Measurements from ENCODE around the gene RALGDS.
"Not testable (repeated sequence)": the region's sequence is repeated elsewhere in the genome, so short reads cannot be mapped to it uniquely, and the experiment has no call there.

Gene RALGDS

DNA sequence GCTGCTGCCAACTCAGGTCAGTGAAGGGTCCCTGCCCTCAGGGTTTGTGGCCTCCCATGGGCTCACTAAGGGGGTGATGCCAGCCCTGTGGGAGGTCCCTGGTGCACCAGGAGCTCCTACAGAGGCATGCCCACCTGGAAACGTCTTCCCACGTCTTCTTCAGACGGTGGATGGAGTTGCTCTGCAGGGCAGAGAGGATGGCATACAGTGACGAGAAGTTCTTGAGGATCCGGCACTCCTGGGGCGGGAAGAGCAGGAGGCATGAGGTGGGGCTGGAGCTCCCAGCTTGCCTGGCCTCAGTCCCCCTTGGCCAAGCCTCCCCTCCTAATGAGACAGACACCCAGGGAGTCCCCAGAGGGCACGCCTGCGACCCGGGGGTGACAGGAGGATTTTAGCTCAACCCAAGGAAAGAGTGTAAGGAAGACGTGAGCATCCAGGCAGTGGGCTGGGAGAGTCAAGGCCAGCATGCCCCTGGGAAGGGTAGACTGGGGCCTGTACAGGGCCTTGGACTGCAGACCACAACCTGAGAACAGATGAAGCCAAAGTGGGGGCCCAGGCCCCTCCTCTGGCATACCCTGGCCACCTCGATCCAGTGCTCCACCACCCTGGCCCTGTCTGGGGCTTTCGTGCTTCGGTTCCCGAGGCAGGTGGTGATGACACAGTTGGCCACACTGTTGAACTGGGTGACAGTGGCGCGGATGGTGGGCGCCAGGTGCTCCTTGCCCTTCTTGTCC, 14.4 kb downstream of the RALGDS start:
- no peak for DNase-seq (ENCODE audit: low read depth)

DNA sequence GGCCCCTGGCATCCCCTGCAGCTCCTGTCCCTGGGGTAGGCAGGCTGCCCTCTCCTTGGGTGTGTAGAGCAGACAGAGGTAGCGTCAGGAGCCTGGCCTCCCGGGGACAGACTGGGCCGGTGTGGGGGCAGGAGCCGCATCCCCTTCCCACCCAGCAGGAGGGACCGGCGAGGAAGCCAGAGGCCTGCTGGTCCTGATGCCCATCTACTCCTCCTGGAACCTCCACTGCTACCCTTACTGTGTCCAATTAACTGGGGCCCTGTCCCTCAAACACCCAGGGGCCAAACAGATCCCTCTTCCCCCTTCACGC, 15.6 kb downstream of the RALGDS start:
- no peak for DNase-seq (ENCODE audit: low read depth)

DNA sequence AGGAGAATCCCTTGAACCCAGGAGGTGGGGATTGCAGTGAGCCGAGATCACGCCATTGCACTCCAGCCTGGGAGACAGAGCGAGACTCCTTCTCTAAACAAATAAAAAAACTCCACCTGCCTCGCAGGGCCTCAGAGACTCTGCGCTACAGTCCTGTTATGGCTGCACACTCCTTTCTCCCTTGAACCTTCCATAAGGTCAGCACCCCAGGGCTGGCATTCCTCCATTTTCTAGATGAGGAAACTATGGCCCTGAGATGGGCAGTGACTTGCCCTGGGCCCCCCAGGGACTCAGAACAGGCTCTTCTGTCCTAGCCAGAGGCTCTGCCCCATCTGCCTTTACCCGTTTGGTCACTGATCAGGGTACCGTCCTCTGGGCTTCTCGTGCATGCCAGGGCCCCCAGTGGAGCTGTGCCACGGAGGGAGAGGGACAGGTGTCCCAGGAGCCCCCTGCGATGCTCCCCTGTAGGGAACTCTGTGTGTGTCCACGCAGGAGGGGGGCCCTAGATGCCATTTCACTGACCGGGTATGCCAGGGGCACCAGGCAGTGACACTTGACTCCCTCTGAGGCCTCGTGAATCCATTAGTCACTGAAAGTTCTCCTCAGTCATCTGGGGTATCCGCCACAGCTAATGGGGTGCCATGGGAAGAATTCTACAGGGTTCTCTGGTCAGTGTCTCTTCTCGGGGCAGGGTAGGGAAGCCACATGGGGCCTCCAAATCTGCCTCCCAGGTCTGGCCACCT, 16.2 kb downstream of the RALGDS start:
- no peak for DNase-seq (ENCODE audit: low read depth)

DNA sequence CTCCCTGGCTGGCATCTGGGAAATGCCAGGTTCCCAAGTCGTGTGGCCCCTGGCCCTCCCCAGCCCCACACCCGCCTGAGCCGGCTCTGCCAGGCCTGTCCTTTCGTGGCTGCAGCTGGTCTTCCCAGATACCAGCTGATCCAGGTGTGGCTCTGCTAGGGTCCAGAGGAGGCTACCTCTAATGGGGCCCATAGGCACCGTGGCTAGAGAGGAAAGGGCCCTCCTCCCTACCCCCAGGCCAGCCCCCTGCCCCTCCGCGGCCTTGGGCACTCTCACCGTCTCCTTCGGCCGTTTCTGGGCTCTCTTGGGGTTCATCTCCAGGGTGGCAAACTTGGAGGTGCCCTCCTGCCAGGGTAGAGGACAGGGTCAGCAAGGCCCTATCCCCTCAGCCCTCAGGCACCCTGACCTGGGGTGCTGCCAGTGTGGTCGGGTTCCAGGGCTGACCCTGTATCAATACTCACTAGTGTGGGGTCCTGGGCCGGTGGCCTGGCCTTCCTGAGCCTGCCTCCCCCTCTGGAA, 17.0 kb downstream of the RALGDS start:
- DNase-seq (ENCODE audit: low read depth) = no peak

DNA sequence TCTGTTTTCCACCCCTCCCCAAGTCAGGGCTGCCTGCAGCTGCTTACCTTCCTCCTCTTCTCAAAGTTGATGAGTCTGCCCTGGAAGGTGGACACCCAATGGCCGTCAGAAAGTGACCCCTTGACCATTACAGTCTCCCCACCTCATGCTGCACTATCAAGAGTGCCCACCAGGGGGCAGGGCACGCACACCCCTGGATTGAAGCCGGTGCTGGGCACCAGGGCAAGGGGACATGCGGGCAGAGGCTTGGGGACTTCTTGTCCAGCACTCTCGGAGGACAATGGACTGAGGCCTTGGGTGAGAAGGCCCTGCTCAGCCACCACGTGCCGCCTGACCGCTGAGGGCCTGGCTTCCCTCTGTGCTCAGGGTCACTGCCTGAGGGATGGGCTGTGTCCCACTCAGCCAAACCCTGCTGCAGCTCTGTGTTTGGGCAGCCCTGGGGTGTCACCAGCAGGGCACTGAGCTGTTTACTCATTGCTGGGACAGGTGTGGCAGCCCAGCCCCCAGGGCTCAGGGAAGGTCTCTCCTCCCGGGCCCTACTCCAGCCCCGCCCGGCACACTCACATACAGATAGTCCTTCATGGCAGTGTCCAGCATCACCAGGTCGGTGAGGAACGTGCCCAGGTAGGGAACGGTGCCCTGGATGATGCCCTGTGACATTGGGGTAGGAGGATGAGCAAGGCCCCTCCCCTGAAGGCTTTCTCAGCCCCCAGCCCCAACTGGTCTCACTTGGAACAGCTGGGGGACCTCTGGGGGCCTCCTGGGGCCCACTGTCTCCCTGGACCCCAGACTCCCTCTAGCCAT, 17.7 kb downstream of the RALGDS start:
- DNase-seq (ENCODE audit: low read depth) = peak; percentile 54

DNA sequence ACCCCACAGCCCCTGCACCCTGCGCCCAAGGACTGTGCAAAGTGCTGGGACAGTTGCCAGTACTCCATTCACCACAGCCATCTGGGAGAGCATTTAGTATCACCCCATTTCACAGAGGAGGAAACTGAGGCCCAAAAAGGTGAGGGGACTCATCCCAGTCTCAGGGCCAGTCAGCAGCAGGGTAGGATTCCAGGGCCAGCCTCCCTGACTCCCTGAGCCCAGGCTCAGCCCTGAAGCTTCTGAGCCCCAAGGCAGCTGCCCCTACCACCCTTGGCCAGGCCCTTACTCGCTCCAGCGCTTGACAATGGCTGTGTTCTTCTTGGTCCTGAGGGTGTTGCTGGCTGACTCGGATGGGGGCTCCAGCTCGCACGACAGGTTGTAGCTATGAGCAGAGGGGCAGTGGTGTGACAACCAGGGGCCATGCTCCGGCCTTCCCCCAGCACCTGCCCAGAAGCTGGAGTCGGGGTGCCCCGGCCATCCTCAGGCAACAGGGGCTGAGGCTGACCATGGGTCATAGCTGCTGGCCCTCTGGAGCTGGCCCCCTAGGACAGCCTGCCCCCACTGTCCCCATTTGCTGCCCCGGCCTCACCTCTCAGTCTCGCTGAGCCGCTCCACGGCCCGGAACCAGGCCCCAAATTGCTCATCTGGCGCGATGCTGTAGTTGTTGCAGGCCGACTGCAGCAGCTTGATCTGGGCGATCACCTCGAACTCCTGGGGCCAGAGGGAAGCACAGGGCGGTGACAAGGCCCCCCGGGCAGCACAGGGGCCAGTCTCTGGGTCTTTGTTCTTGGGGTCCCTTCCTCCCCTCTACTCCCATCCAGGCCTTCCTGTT, 18.6 kb downstream of the RALGDS start:
- no peak for DNase-seq (ENCODE audit: low read depth)

DNA sequence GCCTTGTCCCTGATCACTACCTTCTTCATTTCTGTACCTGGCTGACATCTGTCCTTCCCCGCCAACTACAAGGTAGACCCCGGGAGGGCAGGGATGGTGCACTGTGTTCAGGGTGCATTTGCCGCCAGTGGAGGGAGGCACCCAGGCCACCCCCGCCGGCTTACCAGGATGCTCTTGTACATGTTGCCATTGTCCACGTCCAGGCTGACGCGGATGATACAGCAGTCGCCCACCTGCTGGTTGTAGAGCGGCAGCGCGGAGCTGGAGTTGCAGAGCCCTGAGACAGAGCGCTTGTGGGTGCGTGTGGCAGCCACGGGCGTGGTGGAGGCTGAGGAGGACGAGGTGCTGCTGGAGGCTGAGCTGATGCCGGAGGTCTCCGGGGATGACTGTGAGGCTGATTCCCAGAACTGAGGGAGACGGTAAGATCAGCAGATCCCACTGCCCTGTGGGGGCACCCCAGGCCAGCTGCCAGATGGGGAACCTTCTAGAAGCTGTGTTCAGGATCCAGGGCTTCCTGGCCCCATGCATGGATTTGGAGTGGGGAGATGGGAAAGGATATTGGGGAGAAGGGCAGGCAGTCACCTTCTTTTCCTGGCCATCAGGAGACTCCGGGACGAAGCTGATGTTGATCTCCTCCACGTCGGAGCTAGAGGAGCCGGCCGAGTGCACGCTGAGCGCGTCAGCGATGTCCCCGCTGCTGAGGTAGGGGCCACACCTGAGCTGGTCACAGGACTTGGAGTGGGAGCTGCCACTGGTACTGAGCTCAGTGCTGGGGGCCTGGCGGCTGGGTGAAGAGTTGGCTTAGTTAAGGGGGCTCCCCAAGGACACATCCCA, 19.5 kb downstream of the RALGDS start:
- DNase-seq (ENCODE audit: low read depth) = no peak

DNA sequence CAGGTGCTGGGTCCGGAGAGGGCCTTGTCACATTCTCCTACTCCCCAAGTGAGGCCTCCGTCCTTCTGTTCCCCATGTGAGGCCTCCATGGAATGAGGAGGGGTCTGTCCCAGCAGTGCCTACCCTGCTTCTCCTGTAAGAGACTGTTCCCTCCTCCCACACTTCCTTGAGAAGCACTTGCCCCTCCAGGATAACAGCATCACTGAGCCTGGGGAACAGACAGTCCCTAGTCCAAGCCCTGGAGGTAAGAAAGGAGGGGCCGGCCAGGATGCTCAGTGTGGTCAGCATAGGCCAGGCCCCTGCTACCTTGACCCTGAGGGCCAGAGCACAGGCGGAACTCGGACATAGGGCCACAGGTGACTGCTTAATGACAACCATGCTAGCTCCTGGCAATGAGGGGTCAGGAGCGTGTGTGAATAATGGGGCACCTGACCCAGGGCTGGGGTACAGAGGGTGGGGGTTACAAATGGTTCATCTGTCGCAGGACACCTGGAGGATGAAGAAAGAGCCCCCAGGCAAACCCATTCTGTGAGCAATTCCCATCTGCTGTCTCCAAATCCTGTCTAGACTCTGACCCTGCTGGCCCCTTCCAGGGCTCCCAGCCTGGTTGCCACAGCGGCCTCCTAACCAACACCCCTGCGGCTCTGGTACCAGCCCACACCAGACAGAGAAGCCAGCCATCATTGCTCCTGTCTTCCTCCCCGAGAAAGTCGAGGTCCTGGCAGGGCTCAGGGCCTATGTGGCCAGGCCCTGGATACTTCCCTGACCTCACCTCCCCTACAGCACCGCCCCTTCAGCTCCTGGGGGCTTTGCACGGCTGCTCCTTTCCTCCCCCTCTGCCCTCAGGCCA, 20.3 kb downstream of the RALGDS start:
- DNase-seq (ENCODE audit: low read depth) = no peak

DNA sequence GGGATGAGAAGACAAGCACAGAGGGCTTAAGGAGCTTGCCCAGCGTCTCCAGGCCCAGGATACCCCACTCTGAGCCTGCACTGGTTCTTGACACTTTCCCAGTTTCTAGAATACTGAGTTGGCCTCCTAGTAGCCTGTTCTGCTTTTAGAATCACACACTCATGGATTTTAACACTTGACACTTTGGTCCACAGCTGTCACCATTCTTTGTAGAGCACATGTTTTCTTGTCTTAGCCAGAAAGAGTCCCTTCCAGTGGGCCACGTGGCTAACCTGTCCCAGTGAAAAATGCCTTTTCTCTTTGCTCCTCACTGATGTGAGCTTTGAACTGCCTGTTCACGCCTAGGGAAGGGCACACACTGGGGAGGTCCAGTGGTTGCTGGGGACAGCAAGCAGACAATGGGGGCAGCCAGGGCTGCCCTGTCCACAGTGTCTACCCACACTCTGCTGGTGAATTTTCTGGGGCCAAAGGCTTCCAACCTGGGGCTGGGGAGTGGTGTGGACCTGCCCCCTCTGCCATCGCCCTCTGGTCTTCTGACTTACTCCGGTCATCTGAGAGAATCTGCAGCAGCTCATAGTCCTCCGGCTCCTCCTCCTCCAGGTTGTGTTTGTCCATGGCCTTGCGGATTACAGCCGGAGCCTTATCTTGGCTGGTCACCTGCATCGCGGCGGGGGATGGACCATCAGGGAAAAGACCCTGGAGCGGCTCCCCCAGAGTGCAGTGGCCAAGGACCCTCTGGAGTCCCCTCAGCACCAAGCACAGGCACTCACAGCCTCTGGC, 21.1 kb downstream of the RALGDS start:
- no peak for DNase-seq (ENCODE audit: low read depth)

DNA sequence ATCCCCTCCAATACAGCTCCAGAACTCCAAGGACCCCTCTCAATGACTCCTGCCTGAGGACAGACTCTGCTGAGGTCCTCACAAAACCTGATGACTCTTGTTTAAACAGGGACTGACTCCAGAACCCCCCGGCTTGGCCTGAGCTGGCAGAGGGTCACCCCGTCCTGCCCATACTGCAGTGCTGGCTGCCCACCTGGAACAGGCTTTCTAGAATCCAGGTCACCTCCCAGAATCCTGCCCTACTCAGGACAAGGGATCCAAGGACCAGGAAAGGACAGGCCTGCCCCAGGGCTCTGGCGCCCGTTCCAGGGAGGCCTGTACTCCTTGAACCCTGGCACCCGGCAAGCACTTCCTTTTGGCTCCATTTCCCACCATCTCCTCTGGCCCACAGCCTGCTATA, 22.2 kb downstream of the RALGDS start:
- no peak for DNase-seq (ENCODE audit: low read depth)

DNA sequence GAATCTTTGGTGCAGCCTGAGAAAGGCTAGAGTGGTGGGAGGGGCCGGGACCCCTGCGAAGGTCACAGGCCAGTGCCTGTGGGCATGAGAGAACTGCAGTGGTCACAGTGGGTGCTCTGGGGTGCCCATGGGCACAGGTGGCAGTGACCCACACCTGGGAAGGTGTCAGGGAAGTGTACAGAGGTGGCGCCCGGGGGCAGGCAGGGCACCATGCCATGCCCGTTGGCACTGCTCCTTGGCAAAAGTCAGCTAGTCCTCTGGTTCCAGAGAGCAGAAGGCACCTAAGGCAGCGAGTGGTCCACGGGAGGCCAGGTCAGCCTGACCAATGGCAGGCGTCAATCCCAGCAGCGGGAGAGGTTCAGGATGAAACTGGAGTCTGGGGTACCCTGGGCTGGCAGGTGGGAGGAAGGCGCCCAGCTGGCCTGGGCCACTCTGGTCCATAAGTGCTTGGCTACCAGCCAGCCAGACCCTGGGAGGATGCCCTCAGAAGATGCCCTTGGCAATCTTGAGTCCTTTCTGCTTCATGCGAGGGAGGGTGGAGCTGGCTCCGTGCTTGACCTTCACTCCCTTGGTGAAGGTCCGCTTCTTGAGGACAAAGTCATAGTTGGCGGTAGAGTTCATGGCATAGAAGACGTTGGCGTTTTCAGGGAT, 22.8 kb downstream of the RALGDS start:
- no peak for DNase-seq (ENCODE audit: low read depth)

DNA sequence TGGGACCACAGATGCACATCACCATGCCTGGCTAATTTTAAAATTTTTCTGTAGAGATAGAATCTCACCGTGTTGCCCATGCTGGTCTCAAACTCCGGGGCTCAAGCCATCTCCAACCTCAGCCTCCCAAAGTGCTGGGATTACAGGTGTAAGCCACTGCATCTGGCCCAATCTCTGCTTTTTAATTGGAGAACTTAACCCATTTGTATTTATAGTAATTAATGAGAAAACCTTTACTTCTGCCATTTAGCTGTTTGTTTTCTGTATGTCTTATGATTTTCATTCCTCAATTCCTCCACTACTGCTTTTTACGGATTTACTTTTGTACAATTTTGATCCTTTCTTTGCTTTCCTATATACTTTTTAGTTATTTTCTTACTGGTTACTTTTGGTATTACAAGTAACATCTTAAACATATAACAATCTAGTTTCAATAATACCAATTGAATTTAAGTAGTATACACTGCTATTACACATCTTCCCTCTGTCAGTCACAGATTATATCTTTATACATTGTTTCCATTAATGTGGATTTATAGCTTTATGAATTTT, 26.1 kb downstream of the RALGDS start:
- no peak for DNase-seq (ENCODE audit: low read depth)

DNA sequence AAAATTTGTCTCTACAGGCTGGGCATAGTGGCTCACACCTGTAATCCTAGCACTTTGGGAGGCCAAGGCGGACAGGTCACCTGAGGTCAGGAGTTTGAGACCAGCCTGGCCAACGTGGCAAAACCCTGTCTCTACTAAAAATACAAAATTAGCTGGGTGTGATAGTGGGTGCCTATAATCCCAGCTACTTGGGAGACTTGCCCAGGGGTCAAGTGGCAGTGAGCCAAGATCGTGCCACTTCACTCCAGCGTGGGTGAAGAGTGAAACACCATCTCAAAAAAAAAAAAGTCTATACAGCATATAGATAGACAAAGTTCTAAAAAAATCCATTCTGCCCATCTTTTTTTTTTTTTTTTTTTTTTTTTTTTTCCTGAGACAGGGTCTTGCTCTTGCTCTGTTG, 26.7 kb downstream of the RALGDS start:
- DNase-seq (ENCODE audit: low read depth) = not testable (repeated sequence)

DNA sequence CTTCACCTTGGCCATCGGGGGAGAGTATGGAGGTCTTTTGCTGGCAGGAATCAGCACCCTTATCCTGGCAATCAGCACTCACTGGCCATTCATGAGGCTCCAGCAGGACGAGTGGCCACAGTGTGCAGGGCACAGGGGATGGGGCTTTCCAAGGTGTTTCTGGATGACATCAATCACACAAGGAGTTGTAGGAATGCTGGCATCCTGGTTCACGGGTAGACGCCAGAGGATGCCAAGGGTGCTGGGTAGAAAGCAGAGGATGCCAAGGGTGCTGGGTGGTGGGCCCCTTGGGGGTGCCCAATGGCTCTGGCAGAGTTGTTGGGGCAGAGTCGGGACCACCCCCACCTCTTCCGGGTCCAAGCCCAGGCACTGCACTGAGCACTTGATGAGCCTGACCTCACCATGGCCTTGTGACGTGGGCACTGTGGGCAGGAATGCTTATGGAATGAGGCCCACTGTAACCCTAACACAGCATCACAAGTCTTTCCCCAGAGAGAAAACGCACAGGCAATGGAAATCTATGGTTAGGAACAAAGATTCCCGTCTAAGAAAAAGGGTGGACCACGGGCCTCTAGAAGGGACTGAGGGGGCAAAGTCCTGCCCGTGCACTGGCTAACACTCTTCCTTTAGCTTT, 30.2 kb downstream of the RALGDS start:
- no peak for DNase-seq (ENCODE audit: low read depth)

DNA sequence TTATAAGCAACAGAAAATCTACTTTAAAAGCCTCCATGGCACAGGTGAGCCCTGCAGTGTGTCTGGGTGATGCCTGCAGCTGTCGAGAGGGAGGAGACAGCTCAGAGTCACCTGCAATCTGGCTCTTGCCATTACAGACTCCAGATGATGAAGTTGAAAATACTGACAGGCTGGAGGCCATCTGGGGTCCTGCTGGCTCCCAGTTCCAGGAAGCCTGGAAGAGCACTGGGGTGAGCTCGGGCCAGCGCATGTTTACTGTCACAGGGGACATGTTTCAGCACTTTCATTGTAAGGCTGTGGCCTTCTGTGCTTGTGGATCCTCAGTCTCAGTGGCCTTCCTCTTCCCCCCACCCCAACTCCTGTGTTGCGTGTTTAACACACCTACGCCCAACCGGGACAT, 30.9 kb downstream of the RALGDS start:
- no peak for DNase-seq (ENCODE audit: low read depth)

DNA sequence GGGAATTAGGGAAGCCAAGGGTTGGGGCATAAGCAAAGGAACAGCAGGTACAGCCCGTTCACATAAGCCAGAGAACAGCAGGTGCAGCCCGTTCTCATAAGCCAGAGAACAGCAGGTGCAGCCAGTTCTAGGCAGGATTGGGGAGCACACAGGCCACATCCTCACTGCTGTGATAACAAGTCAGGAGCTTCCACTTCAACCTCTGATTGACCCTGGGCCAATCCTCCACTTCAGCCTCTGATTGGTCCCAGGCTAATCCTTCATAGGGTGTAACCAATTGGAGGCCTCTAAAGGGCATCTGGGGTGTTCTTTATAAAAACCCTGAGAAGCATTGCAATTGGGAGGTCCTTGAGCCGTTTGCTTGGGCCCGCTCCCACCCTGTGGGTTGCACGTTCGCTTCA, 31.8 kb downstream of the RALGDS start:
- no peak for DNase-seq (ENCODE audit: low read depth)

DNA sequence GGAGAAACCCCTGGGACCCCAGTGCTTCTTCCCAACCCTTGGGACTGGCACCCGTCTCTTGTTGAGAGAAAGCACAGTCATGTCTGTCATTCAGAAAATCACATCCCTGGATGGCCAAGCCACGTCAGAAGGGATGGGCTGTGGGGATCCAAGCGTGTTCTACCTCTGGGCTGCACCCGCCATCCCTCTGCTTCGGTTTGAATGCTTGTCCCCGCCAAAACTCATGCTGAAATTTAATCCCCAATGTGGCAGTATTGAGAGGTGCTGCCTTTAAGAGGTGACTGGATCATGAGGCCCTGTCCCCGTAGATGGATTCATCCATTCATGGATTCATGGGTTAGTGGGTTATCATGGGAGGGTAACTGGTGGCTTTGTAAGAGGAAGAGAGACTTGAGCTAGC, 32.3 kb downstream of the RALGDS start:
- DNase-seq (ENCODE audit: low read depth) = no peak

DNA sequence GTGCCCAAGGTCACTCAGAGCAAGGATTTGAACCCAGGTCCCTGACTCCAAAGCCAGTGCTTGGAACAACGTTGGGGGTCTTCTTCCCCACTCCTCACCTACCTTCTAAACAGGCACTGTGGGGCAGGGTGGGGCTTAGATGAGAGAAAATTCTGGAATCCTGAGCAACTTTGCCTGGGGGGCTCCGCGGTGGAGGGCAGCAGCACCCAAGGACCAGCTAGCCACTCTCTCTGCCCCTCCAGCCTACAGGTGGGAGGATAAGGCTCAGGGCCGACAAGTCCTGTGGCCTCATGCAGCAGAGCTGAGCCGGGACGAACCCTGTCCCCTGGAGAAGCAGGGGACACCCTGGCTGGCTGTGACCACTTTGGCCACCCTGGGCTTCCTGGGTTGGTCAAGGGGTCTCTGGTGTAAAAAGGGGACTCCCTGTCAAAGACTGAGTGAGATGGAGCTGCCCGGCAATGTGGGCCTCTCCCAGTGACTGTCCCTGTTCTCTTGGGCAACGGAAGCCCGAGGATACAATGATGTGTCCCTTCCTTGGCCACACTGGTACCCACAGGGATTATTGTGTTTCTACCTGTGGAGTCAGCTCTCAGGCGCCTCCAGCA, 32.8 kb downstream of the RALGDS start:
- no peak for DNase-seq (ENCODE audit: low read depth)

Data from activated T-helper 9 cell treated with anti-CD3 and anti-CD28 coated beads, Interleukin-2, amount 50 U/mL, for 16 hours (primary cell).